SK-N-SH treated with all-trans-retinoic acid at 6 μM for 48 hours (cell line): Measurements from ENCODE around the gene CCL28.

Source experiments
- ATAC-seq: fragments of 200-7000 bp; cut with Tn5 transposase; 3 replicates; pipeline ENCODE4 v1.9.1; 2020; ENCODE audit warnings: mild to moderate bottlenecking, moderate library complexity
- ARNTL ChIP-seq: fragments of 450-650 bp; formaldehyde crosslinking; IDR thresholded peaks from 2 replicates; pipeline ENCODE4 v1.5.0; 2020; ENCODE audit warnings: low read depth, mild to moderate bottlenecking, moderate library complexity, borderline replicate concordance
- BACH2 ChIP-seq: fragments of 250-450 bp; sonication (Bioruptor Pico); IDR thresholded peaks from 2 replicates; pipeline ENCODE4 v1.9.0; 2021; ENCODE audit warnings: mild to moderate bottlenecking, borderline replicate concordance
- CREB5 ChIP-seq: fragments of 250-450 bp; sonication (Bioruptor Pico); IDR thresholded peaks from 2 replicates; pipeline ENCODE4 v1.5.1; 2020; ENCODE audit warnings: low read depth, mild to moderate bottlenecking, moderate library complexity
- CSDC2 ChIP-seq: fragments of 250-450 bp; sonication (Bioruptor Pico); IDR thresholded peaks from 2 replicates; pipeline ENCODE4 v1.5.0; 2020; ENCODE audit warnings: mild to moderate bottlenecking, moderate library complexity
- ESRRG ChIP-seq: fragments of 250-450 bp; sonication (Bioruptor Pico); IDR thresholded peaks from 2 replicates; pipeline ENCODE4 v1.6.1; 2021; ENCODE audit warnings: mild to moderate bottlenecking
- GLIS3 ChIP-seq: fragments of 250-450 bp; sonication (Bioruptor Pico); IDR thresholded peaks from 2 replicates; pipeline ENCODE4 v1.5.0; 2020; ENCODE audit warnings: mild to moderate bottlenecking, moderate library complexity
- POU6F1 ChIP-seq: fragments of 250-450 bp; sonication (Bioruptor Pico); IDR thresholded peaks from 2 replicates; pipeline ENCODE4 v1.8.0; 2021; ENCODE audit warnings: low read depth, mild to moderate bottlenecking, moderate library complexity, borderline replicate concordance
- PPARA ChIP-seq: fragments of 250-450 bp; sonication (Bioruptor Pico); IDR thresholded peaks from 2 replicates; pipeline ENCODE4 v1.5.0; 2020; ENCODE audit warnings: mild to moderate bottlenecking, borderline replicate concordance
- RARB ChIP-seq: fragments of 250-450 bp; sonication (Bioruptor Pico); IDR thresholded peaks from 2 replicates; pipeline ENCODE4 v1.8.0; 2021; ENCODE audit warnings: mild to moderate bottlenecking, moderate library complexity
- SNAI2 ChIP-seq: fragments of 250-450 bp; sonication (Bioruptor Pico); IDR thresholded peaks from 2 replicates; pipeline ENCODE4 v1.5.0; 2020; ENCODE audit warnings: mild to moderate bottlenecking, moderate library complexity
- TCF4 ChIP-seq: fragments of 250-450 bp; sonication (Bioruptor Pico); IDR thresholded peaks from 2 replicates; pipeline ENCODE4 v1.8.0; 2021; ENCODE audit warnings: mild to moderate bottlenecking, moderate library complexity, borderline replicate concordance
- TOX ChIP-seq: fragments of 250-450 bp; sonication (Bioruptor Pico); IDR thresholded peaks from 2 replicates; pipeline ENCODE4 v1.8.0; 2021; ENCODE audit warnings: mild to moderate bottlenecking, moderate library complexity, borderline replicate concordance
- ZC3H10 ChIP-seq: fragments of 250-450 bp; sonication (Bioruptor Pico); IDR thresholded peaks from 2 replicates; pipeline ENCODE4 v1.5.1; 2021; ENCODE audit warnings: mild to moderate bottlenecking, moderate library complexity
- ZFP3 ChIP-seq: fragments of 250-450 bp; sonication (Bioruptor Pico); IDR thresholded peaks from 2 replicates; pipeline ENCODE4 v1.5.0; 2020; ENCODE audit warnings: mild to moderate bottlenecking, moderate library complexity
- ZFP30 ChIP-seq: fragments of 450-650 bp; formaldehyde crosslinking; IDR thresholded peaks from 2 replicates; pipeline ENCODE4 v1.5.0; 2022; ENCODE audit warnings: mild to moderate bottlenecking, moderate library complexity
- ZNF565 ChIP-seq: fragments of 450-650 bp; formaldehyde crosslinking; conservative IDR thresholded peaks from 2 replicates; pipeline ENCODE4 v1.5.0; 2020; ENCODE audit warnings: low read depth, mild to moderate bottlenecking, moderate library complexity
- ZNF70 ChIP-seq: fragments of 450-650 bp; formaldehyde crosslinking; IDR thresholded peaks from 2 replicates; pipeline ENCODE4 v1.5.0; 2020; ENCODE audit warnings: mild to moderate bottlenecking, moderate library complexity
- ZNF8 ChIP-seq: fragments of 450-650 bp; formaldehyde crosslinking; IDR thresholded peaks from 2 replicates; pipeline ENCODE4 v1.5.0; 2020; ENCODE audit warnings: mild to moderate bottlenecking, moderate library complexity
- TF ChIP-seq, protein P1 (sequence below): fragments of 250-450 bp; sonication (Bioruptor Pico); IDR thresholded peaks from 2 replicates; pipeline ENCODE4 v1.5.0; 2020; ENCODE audit warnings: mild to moderate bottlenecking, moderate library complexity
- TF ChIP-seq, protein P2 (sequence below): fragments of 250-450 bp; sonication (Bioruptor Pico); IDR thresholded peaks from 2 replicates; pipeline ENCODE4 v1.5.1; 2021; ENCODE audit warnings: mild to moderate bottlenecking, moderate library complexity

CCL28 gene

GRCh38 chr5:43348207-43348606, 64.0 kb downstream of the CCL28 start:
- no peak for ATAC-seq
- TF ChIP-seq ZFP3 (CRISPR knock-in tag) (no peak), POU6F1 (CRISPR knock-in tag) (no peak), GLIS3 (no peak), ZNF70 (no peak), ARNTL (no peak), ZFP30 (CRISPR knock-in tag) (no peak), TCF4 (CRISPR knock-in tag) (no peak)

DNA sequence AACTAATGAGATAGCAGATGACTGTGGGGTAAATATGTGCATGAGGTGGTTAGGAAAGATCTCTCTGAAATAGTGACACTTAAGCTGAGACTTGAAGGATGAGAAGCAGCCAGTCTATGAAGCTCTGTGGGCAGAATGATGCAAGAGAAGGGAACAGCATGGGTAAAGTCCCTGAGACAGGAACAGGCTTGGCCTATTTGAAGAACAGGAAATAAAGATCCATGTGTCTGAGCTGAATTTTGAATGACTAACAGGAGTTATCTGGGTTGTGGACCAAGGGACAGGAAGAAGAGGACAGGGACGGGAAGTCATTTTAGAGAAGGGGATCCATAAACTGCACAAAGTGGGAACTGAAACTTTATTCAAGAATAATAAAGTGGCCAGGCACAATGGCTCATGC, 73.3 kb downstream of the CCL28 start:
- TF ChIP-seq RARB (CRISPR knock-in tag) (no peak), CSDC2 (no peak), ZFP30 (CRISPR knock-in tag) (no peak), ESRRG (CRISPR knock-in tag) (no peak), ZC3H10 (no peak), ZFP3 (CRISPR knock-in tag) (no peak), PPARA (CRISPR knock-in tag) (no peak), CREB5 (no peak)
- ATAC-seq = no peak

GRCh38 chr5:43336159-43336558, 76.0 kb downstream of the CCL28 start:
- ATAC-seq = no peak
- TF ChIP-seq TOX (CRISPR knock-in tag) (no peak), CSDC2 (no peak), POU6F1 (CRISPR knock-in tag) (no peak), ZNF8 (CRISPR knock-in tag) (no peak), TCF4 (CRISPR knock-in tag) (no peak), BACH2 (CRISPR knock-in tag) (no peak), ARNTL (no peak), ZNF565 (CRISPR knock-in tag) (no peak), SNAI2 (no peak), ZNF70 (no peak), ZFP30 (CRISPR knock-in tag) (no peak), PPARA (CRISPR knock-in tag) (no peak), ZC3H10 (no peak), ZFP3 (CRISPR knock-in tag) (no peak)
- TF ChIP-seq, protein P1, sequence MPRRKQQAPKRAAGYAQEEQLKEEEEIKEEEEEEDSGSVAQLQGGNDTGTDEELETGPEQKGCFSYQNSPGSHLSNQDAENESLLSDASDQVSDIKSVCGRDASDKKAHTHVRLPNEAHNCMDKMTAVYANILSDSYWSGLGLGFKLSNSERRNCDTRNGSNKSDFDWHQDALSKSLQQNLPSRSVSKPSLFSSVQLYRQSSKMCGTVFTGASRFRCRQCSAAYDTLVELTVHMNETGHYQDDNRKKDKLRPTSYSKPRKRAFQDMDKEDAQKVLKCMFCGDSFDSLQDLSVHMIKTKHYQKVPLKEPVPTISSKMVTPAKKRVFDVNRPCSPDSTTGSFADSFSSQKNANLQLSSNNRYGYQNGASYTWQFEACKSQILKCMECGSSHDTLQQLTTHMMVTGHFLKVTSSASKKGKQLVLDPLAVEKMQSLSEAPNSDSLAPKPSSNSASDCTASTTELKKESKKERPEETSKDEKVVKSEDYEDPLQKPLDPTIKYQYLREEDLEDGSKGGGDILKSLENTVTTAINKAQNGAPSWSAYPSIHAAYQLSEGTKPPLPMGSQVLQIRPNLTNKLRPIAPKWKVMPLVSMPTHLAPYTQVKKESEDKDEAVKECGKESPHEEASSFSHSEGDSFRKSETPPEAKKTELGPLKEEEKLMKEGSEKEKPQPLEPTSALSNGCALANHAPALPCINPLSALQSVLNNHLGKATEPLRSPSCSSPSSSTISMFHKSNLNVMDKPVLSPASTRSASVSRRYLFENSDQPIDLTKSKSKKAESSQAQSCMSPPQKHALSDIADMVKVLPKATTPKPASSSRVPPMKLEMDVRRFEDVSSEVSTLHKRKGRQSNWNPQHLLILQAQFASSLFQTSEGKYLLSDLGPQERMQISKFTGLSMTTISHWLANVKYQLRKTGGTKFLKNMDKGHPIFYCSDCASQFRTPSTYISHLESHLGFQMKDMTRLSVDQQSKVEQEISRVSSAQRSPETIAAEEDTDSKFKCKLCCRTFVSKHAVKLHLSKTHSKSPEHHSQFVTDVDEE (CRISPR knock-in tag) = no peak
- TF ChIP-seq, protein P2, sequence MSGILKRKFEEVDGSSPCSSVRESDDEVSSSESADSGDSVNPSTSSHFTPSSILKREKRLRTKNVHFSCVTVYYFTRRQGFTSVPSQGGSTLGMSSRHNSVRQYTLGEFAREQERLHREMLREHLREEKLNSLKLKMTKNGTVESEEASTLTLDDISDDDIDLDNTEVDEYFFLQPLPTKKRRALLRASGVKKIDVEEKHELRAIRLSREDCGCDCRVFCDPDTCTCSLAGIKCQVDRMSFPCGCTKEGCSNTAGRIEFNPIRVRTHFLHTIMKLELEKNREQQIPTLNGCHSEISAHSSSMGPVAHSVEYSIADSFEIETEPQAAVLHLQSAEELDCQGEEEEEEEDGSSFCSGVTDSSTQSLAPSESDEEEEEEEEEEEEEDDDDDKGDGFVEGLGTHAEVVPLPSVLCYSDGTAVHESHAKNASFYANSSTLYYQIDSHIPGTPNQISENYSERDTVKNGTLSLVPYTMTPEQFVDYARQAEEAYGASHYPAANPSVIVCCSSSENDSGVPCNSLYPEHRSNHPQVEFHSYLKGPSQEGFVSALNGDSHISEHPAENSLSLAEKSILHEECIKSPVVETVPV (CRISPR knock-in tag) = no peak
- TF ChIP-seq, all 23 proteins: peak for 0

DNA sequence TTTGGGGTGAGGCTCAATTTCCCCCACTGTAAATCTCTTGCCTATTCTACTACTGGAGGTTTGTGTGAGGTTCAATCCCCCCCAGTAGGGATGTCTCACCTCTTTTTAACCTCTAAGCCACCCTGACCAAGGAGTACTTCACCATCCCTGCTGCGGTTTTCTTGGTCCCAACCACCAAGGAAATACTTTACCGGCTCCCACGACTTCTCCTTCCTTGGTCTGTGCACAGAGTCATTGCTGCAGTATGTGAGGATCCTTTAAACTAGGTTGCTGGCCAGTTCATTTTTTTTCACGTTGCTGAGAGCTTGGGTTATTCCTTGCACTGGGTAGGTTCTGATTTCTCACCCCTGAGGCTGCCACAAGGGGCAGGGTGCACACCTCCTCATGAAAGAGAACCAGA, 76.5 kb downstream of the CCL28 start:
- no peak for ATAC-seq
- no peak for TF ChIP-seq ZC3H10
- TF ChIP-seq PPARA (CRISPR knock-in tag) = no peak
